Skeletal muscle satellite cell (primary cell): Measurements from ENCODE around the gene MTSS2.
"Not testable (repeated sequence)": the region's sequence is repeated elsewhere in the genome, so short reads cannot be mapped to it uniquely, and the experiment has no call there.

Experiments
- H3K27me3 ChIP-seq: 2 replicates; pipeline ENCODE4 v1.7.0; 2013; ENCODE audit warnings: low read length; ENCODE audit not compliant: control insufficient read depth, insufficient read depth
- H3K36me3 ChIP-seq: 2 replicates; pipeline ENCODE4 v1.7.0; 2013; ENCODE audit warnings: mild to moderate bottlenecking, control low read depth, low read length; ENCODE audit not compliant: insufficient read depth
- H3K4me1 ChIP-seq: 2 replicates; pipeline ENCODE4 v1.7.0; 2013; ENCODE audit warnings: low read length; ENCODE audit not compliant: control insufficient read depth, insufficient read depth
- H3K4me2 ChIP-seq: 2 replicates; pipeline ENCODE4 v1.7.0; 2013; ENCODE audit warnings: mild to moderate bottlenecking, low read length
- H3K4me3 ChIP-seq: 2 replicates; pipeline ENCODE4 v1.7.0; 2013; ENCODE audit warnings: low read length
- H3K9ac ChIP-seq: 2 replicates; pipeline ENCODE4 v1.7.0; 2013; ENCODE audit warnings: mild to moderate bottlenecking, low read depth, low read length, moderate library complexity
- H3K9me3 ChIP-seq: replicated peaks from 2 replicates; pipeline ENCODE4 v1.7.0; 2013; ENCODE audit warnings: mild to moderate bottlenecking, control low read depth, low read length

MTSS2 gene

GRCh38 chr16:70674221-70675014, 11.4 kb downstream of the MTSS2 start:
- Histone ChIP-seq H3K4me2 (no peak overlapping the region), H3K4me1 (no peaks in the 10 kb centered on the region), H3K27me3 (no peaks in the 10 kb centered on the region), H3K36me3 (peaks cover 91% of the 10 kb centered on the region), H3K4me3 (no peak overlapping the region), H3K9me3 (no peaks in the 10 kb centered on the region), H3K9ac (no peak overlapping the region)

GRCh38 chr16:70670938-70671337, 14.9 kb downstream of the MTSS2 start:
- H3K4me2 ChIP-seq, H3K27me3 ChIP-seq, H3K4me1 ChIP-seq, H3K9ac ChIP-seq, H3K4me3 ChIP-seq, H3K9me3 ChIP-seq: not testable (repeated sequence)
- H3K36me3 ChIP-seq: peaks cover 89% of the 10 kb centered on the region

- Histone ChIP-seq H3K4me3 (no peak overlapping the region), H3K4me1 (no peaks in the 10 kb centered on the region), H3K9me3 (no peaks in the 10 kb centered on the region), H3K9ac (no peak overlapping the region), H3K27me3 (no peaks in the 10 kb centered on the region), H3K36me3 (peaks cover 92% of the 10 kb centered on the region), H3K4me2 (no peak overlapping the region)
Measured at GRCh38 chr16:70670175-70670574, 15.7 kb downstream of the MTSS2 start.

- no peak overlapping the region for H3K4me3 ChIP-seq
- H3K4me1 ChIP-seq: no peaks in the 10 kb centered on the region
- H3K36me3 ChIP-seq: peaks cover 81% of the 10 kb centered on the region
- no peaks in the 10 kb centered on the region for H3K9me3 ChIP-seq
- H3K9ac ChIP-seq: no peak overlapping the region
- H3K4me2 ChIP-seq: no peak overlapping the region
- H3K27me3 ChIP-seq: no peaks in the 10 kb centered on the region
Measured at GRCh38 chr16:70665806-70666735, 19.8 kb downstream of the MTSS2 start.

GRCh38 chr16:70665113-70665694, 20.6 kb downstream of the MTSS2 start:
- no peak overlapping the region for H3K4me3 ChIP-seq
- no peaks in the 10 kb centered on the region for H3K4me1 ChIP-seq
- H3K9me3 ChIP-seq: no peaks in the 10 kb centered on the region
- peaks cover 73% of the 10 kb centered on the region for H3K36me3 ChIP-seq
- H3K27me3 ChIP-seq: no peaks in the 10 kb centered on the region
- no peak overlapping the region for H3K4me2 ChIP-seq
- H3K9ac ChIP-seq: no peak overlapping the region

- Histone ChIP-seq H3K9me3 (no peaks in the 10 kb centered on the region), H3K9ac (no peak overlapping the region), H3K4me1 (no peaks in the 10 kb centered on the region), H3K27me3 (no peaks in the 10 kb centered on the region), H3K36me3 (peaks cover 70% of the 10 kb centered on the region), H3K4me3 (no peak overlapping the region), H3K4me2 (no peak overlapping the region)
Measured at GRCh38 chr16:70664325-70665112, 21.3 kb downstream of the MTSS2 start.

GRCh38 chr16:70663524-70664324, 22.1 kb downstream of the MTSS2 start:
- no peaks in the 10 kb centered on the region for H3K27me3 ChIP-seq
- H3K9ac ChIP-seq: no peak overlapping the region
- H3K36me3 ChIP-seq: peaks cover 63% of the 10 kb centered on the region
- no peaks in the 10 kb centered on the region for H3K9me3 ChIP-seq
- H3K4me2 ChIP-seq: no peak overlapping the region
- H3K4me3 ChIP-seq: no peak overlapping the region
- H3K4me1 ChIP-seq: no peaks in the 10 kb centered on the region

GRCh38 chr16:70662991-70663523, 22.8 kb downstream of the MTSS2 start:
- H3K9me3 ChIP-seq: no peaks in the 10 kb centered on the region
- no peak overlapping the region for H3K4me2 ChIP-seq
- H3K4me1 ChIP-seq: no peaks in the 10 kb centered on the region
- no peak overlapping the region for H3K9ac ChIP-seq
- H3K36me3 ChIP-seq: peaks cover 57% of the 10 kb centered on the region
- no peak overlapping the region for H3K4me3 ChIP-seq
- no peaks in the 10 kb centered on the region for H3K27me3 ChIP-seq

- Histone ChIP-seq H3K4me2 (no peak overlapping the region), H3K4me1 (no peaks in the 10 kb centered on the region), H3K27me3 (no peaks in the 10 kb centered on the region), H3K9me3 (no peaks in the 10 kb centered on the region), H3K9ac (no peak overlapping the region), H3K36me3 (peaks cover 49% of the 10 kb centered on the region), H3K4me3 (no peak overlapping the region)
Measured at GRCh38 chr16:70661918-70662641, 23.8 kb downstream of the MTSS2 start.

- H3K9ac ChIP-seq: no peak overlapping the region
- no peaks in the 10 kb centered on the region for H3K9me3 ChIP-seq
- peaks cover 43% of the 10 kb centered on the region for H3K36me3 ChIP-seq
- no peak overlapping the region for H3K4me2 ChIP-seq
- no peaks in the 10 kb centered on the region for H3K27me3 ChIP-seq
- no peak overlapping the region for H3K4me3 ChIP-seq
- H3K4me1 ChIP-seq: no peaks in the 10 kb centered on the region
Measured at GRCh38 chr16:70661534-70661917, 24.3 kb downstream of the MTSS2 start.
